HepG2 (cell line): ENCODE data around the gene VDR. TPM values are rescaled to one million over a fixed set of nuclear protein-coding genes. Genes with fewer than 3 reads are reported as not detected.

ENCODE experiments used
- GLI4 ChIP-seq: sonication (generic); formaldehyde crosslinking; IDR thresholded peaks from 2 replicates; pipeline ENCODE4 v1.5.1; 2020; ENCODE audit warnings: missing genetic modification reagents, mild to moderate bottlenecking, moderate library complexity, borderline replicate concordance
- GPN1 ChIP-seq: sonication (generic); formaldehyde crosslinking; IDR thresholded peaks from 2 replicates; pipeline ENCODE4 v1.5.1; 2020; ENCODE audit warnings: missing genetic modification reagents, borderline replicate concordance
- JDP2 ChIP-seq: sonication (generic); formaldehyde crosslinking; IDR thresholded peaks from 2 replicates; pipeline ENCODE4 v1.8.1; 2022; ENCODE audit warnings: missing genetic modification reagents, borderline replicate concordance
- MEIS1 ChIP-seq: sonication (generic); formaldehyde crosslinking; IDR thresholded peaks from 2 replicates; pipeline ENCODE4 v1.9.0; 2021; ENCODE audit warnings: mild to moderate bottlenecking, missing genetic modification reagents, moderate library complexity, borderline replicate concordance
- NFKB2 ChIP-seq: sonication (generic); formaldehyde crosslinking; IDR thresholded peaks from 2 replicates; pipeline ENCODE4 v1.4.0; 2020; ENCODE audit warnings: missing genetic modification reagents, borderline replicate concordance
- PHF21A ChIP-seq: sonication (generic); formaldehyde crosslinking; IDR thresholded peaks from 2 replicates; pipeline ENCODE4 v1.5.0; 2020; ENCODE audit warnings: mild to moderate bottlenecking, missing genetic modification reagents
- SP5 ChIP-seq: IDR thresholded peaks from 2 replicates; pipeline ENCODE4 v1.6.1; 2016; ENCODE audit warnings: low read depth, borderline replicate concordance
- TCF7 ChIP-seq: sonication (generic); IDR thresholded peaks from 2 replicates; pipeline ENCODE4 v1.6.1; 2016; ENCODE audit warnings: antibody characterized with exemption, low read depth
- YEATS2 ChIP-seq: sonication (generic); formaldehyde crosslinking; IDR thresholded peaks from 2 replicates; pipeline ENCODE4 v1.4.0; 2020; ENCODE audit warnings: missing genetic modification reagents, borderline replicate concordance
- ZBTB38 ChIP-seq: sonication (generic); formaldehyde crosslinking; IDR thresholded peaks from 2 replicates; pipeline ENCODE4 v1.5.1; 2020; ENCODE audit warnings: mild to moderate bottlenecking, missing genetic modification reagents
- ZBTB7B ChIP-seq: sonication (generic); formaldehyde crosslinking; IDR thresholded peaks from 2 replicates; pipeline ENCODE4 v1.4.0; 2020; ENCODE audit warnings: missing genetic modification reagents
- ZFX ChIP-seq: sonication (generic); formaldehyde crosslinking; IDR thresholded peaks from 2 replicates; pipeline ENCODE4 v1.4.0; 2020; ENCODE audit warnings: mild to moderate bottlenecking, low read depth, missing genetic modification reagents, moderate library complexity
- ZMYM4 ChIP-seq: sonication (generic); formaldehyde crosslinking; IDR thresholded peaks from 2 replicates; pipeline ENCODE4 v1.8.1; 2023; ENCODE audit warnings: mild to moderate bottlenecking, missing genetic modification reagents
- ZNF460 ChIP-seq: sonication (generic); formaldehyde crosslinking; IDR thresholded peaks from 2 replicates; pipeline ENCODE4 v1.5.1; 2020; ENCODE audit warnings: missing genetic modification reagents, mild to moderate bottlenecking, borderline replicate concordance
- ZNF563 ChIP-seq: sonication (generic); formaldehyde crosslinking; IDR thresholded peaks from 2 replicates; pipeline ENCODE4 v1.8.0; 2022; ENCODE audit warnings: mild to moderate bottlenecking, moderate library complexity, missing genetic modification reagents
- ZNF629 ChIP-seq: sonication (generic); formaldehyde crosslinking; conservative IDR thresholded peaks from 2 replicates; pipeline ENCODE4 v1.5.0; 2020; ENCODE audit warnings: missing genetic modification reagents
- ZSCAN21 ChIP-seq: sonication (generic); formaldehyde crosslinking; IDR thresholded peaks from 2 replicates; pipeline ENCODE4 v1.8.0; 2022; ENCODE audit warnings: mild to moderate bottlenecking, missing genetic modification reagents, moderate library complexity, borderline replicate concordance
- ZSCAN30 ChIP-seq: sonication (generic); formaldehyde crosslinking; IDR thresholded peaks from 2 replicates; pipeline ENCODE4 v1.5.0; 2020; ENCODE audit warnings: mild to moderate bottlenecking, missing genetic modification reagents
- polyA plus RNA-seq, 8 experiments: library from polyadenylated mRNA; depleted of rRNA in 3 of 8; stranded (reverse) in 7 of 8; unstranded in 1 of 8; fragments of >200 nt; fragmentation: Illumina TruSeq in 4 of 8; extraction: Trizol in 4 of 8; gene quantifications; 2 replicates each; pipeline versions ENCODE4 v1.2.1 to v1.2.3, GENCODE V29; 2011 to 2016; ENCODE audit warnings: low read depth in 4 of 8, missing spikeins in 1 of 8, mixed read lengths in 1 of 8; ENCODE audit not compliant: insufficient read depth in 1 of 8
- total RNA-seq, 5 experiments: library from RNA; depleted of rRNA; stranded (reverse); fragments of >200 nt; fragmentation: Illumina TruSeq; extraction: Trizol; gene quantifications; 2 replicates each; pipeline ENCODE4 v1.2.3, GENCODE V29; 2016; ENCODE audit warnings: low read depth in 1 of 5
- TF ChIP-seq, protein P1 (sequence below): sonication (generic); formaldehyde crosslinking; IDR thresholded peaks from 2 replicates; pipeline ENCODE4 v1.4.0; 2020; ENCODE audit warnings: mild to moderate bottlenecking, missing genetic modification reagents
- TF ChIP-seq, protein P2 (sequence below): conservative IDR thresholded peaks from 2 replicates; pipeline ENCODE4 v1.6.1; 2018; ENCODE audit warnings: missing genetic modification reagents
- TF ChIP-seq, protein P3 (sequence below): sonication (generic); formaldehyde crosslinking; IDR thresholded peaks from 2 replicates; pipeline ENCODE4 v1.4.0; 2020; ENCODE audit warnings: missing genetic modification reagents

Gene VDR
- total and polyA plus RNA-seq, 2 of the 13 experiments (the other 11 are each of a cell fraction or from before 2014, with no cell fraction given): 0.08 to 0.33 TPM

GRCh38 chr12:47819896-47820630, 84.7 kb downstream of the VDR start, which contains the start of gene HDAC7 (continued):
- TF ChIP-seq, protein P1, sequence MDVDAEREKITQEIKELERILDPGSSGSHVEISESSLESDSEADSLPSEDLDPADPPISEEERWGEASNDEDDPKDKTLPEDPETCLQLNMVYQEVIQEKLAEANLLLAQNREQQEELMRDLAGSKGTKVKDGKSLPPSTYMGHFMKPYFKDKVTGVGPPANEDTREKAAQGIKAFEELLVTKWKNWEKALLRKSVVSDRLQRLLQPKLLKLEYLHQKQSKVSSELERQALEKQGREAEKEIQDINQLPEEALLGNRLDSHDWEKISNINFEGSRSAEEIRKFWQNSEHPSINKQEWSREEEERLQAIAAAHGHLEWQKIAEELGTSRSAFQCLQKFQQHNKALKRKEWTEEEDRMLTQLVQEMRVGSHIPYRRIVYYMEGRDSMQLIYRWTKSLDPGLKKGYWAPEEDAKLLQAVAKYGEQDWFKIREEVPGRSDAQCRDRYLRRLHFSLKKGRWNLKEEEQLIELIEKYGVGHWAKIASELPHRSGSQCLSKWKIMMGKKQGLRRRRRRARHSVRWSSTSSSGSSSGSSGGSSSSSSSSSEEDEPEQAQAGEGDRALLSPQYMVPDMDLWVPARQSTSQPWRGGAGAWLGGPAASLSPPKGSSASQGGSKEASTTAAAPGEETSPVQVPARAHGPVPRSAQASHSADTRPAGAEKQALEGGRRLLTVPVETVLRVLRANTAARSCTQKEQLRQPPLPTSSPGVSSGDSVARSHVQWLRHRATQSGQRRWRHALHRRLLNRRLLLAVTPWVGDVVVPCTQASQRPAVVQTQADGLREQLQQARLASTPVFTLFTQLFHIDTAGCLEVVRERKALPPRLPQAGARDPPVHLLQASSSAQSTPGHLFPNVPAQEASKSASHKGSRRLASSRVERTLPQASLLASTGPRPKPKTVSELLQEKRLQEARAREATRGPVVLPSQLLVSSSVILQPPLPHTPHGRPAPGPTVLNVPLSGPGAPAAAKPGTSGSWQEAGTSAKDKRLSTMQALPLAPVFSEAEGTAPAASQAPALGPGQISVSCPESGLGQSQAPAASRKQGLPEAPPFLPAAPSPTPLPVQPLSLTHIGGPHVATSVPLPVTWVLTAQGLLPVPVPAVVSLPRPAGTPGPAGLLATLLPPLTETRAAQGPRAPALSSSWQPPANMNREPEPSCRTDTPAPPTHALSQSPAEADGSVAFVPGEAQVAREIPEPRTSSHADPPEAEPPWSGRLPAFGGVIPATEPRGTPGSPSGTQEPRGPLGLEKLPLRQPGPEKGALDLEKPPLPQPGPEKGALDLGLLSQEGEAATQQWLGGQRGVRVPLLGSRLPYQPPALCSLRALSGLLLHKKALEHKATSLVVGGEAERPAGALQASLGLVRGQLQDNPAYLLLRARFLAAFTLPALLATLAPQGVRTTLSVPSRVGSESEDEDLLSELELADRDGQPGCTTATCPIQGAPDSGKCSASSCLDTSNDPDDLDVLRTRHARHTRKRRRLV: no peak
- TF ChIP-seq ZBTB7B (0 out of 2 replicates have a peak, but pooled peaks have one; percentile 47), ZNF460 (CRISPR knock-in tag) (no peak), ZSCAN30 (CRISPR knock-in tag) (no peak), GLI4 (no peak), GPN1 (CRISPR knock-in tag) (no peak), ZFX (CRISPR knock-in tag) (no peak), YEATS2 (no peak), PHF21A (CRISPR knock-in tag) (no peak; the same call in 1 of the 2 replicates), SP5 (CRISPR knock-in tag) (no peak), ZBTB38 (0 out of 2 replicates have a peak, but pooled peaks have one; percentile 12), TCF7 (no peak), ZMYM4 (CRISPR knock-in tag) (0 out of 2 replicates have a peak, but pooled peaks have one; percentile 34), MEIS1 (CRISPR knock-in tag) (no peak), ZNF629 (CRISPR knock-in tag) (no peak), ZSCAN21 (CRISPR knock-in tag) (no peak), ZNF563 (CRISPR knock-in tag) (0 out of 2 replicates have a peak, but pooled peaks have one; percentile 61), JDP2 (CRISPR knock-in tag) (no peak), NFKB2 (CRISPR knock-in tag) (no peak)
- TF ChIP-seq, protein P2, sequence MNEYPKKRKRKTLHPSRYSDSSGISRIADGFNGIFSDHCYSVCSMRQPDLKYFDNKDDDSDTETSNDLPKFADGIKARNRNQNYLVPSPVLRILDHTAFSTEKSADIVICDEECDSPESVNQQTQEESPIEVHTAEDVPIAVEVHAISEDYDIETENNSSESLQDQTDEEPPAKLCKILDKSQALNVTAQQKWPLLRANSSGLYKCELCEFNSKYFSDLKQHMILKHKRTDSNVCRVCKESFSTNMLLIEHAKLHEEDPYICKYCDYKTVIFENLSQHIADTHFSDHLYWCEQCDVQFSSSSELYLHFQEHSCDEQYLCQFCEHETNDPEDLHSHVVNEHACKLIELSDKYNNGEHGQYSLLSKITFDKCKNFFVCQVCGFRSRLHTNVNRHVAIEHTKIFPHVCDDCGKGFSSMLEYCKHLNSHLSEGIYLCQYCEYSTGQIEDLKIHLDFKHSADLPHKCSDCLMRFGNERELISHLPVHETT (CRISPR knock-in tag): no peak
- TF ChIP-seq, protein P3, sequence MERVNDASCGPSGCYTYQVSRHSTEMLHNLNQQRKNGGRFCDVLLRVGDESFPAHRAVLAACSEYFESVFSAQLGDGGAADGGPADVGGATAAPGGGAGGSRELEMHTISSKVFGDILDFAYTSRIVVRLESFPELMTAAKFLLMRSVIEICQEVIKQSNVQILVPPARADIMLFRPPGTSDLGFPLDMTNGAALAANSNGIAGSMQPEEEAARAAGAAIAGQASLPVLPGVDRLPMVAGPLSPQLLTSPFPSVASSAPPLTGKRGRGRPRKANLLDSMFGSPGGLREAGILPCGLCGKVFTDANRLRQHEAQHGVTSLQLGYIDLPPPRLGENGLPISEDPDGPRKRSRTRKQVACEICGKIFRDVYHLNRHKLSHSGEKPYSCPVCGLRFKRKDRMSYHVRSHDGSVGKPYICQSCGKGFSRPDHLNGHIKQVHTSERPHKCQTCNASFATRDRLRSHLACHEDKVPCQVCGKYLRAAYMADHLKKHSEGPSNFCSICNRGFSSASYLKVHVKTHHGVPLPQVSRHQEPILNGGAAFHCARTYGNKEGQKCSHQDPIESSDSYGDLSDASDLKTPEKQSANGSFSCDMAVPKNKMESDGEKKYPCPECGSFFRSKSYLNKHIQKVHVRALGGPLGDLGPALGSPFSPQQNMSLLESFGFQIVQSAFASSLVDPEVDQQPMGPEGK (CRISPR knock-in tag): peak; percentile 67
